LNCaP clone FGC (cell line): Measurements from ENCODE around the gene CACNA2D1.

Source experiments
- DNase-seq: peaks from one replicate; pipeline ENCODE4 v3.0.0-alpha.2; 2011; ENCODE audit warnings: low read depth
- H3K4me3 ChIP-seq: 2 replicates; pipeline ENCODE4 v1.5.1; 2011; ENCODE audit warnings: mild to moderate bottlenecking, low read depth, low read length, control low read depth
- TF ChIP-seq, protein P1 (sequence below): IDR thresholded peaks from 2 replicates; pipeline ENCODE4 v1.5.1; 2012; ENCODE audit warnings: mild to moderate bottlenecking; ENCODE audit not compliant: control insufficient read depth, insufficient read depth; ENCODE audit errors: extremely low read depth

The CACNA2D1 gene

DNA sequence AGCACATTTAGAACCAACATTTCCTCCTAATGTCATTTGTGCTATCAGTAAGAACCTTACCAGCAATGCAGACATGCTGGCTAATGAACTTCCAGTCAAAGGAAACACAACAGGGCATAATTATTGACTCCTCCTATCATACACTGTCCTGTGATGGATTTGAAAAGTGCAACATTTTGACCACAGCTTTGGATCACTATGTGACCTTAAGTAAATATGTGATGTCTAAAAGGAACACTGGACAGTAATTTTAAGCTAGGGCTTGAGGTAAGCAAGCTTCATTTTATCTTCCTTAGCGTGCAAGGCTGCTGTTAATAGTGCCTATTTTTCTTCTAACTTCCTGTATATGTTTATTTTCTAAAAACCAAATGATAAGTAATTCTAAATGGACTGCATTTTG is 433.2 kb downstream of the CACNA2D1 start:
- H3K4me3 ChIP-seq, result no peak overlapping the region
- no peak for DNase-seq
- TF ChIP-seq, protein P1, sequence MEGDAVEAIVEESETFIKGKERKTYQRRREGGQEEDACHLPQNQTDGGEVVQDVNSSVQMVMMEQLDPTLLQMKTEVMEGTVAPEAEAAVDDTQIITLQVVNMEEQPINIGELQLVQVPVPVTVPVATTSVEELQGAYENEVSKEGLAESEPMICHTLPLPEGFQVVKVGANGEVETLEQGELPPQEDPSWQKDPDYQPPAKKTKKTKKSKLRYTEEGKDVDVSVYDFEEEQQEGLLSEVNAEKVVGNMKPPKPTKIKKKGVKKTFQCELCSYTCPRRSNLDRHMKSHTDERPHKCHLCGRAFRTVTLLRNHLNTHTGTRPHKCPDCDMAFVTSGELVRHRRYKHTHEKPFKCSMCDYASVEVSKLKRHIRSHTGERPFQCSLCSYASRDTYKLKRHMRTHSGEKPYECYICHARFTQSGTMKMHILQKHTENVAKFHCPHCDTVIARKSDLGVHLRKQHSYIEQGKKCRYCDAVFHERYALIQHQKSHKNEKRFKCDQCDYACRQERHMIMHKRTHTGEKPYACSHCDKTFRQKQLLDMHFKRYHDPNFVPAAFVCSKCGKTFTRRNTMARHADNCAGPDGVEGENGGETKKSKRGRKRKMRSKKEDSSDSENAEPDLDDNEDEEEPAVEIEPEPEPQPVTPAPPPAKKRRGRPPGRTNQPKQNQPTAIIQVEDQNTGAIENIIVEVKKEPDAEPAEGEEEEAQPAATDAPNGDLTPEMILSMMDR, result no peak

DNA sequence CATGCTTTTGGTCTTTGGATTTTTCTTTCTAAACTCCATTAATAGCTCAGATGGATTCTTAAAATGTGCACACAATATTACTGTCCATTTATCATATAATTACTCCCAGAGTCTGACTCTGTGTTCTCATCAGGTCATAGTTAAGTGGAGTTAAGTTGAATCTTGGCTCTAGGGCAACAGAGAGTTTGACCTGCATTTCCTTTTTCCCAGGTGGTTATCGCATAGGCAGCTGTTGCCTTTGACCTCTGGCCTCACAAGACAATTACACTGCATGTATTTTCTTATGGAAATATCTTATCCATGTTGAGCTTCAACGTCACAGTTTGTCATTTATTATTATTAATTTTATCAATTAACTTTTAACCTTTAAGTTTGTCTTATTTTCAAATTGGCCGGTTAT is 436.3 kb downstream of the CACNA2D1 start:
- no peak for DNase-seq
- no peak overlapping the region for H3K4me3 ChIP-seq
- TF ChIP-seq, protein P1, result no peak

GRCh38 chr7:82005056-82005455 is 438.5 kb downstream of the CACNA2D1 start:
- TF ChIP-seq, protein P1, result no peak
- no peak overlapping the region for H3K4me3 ChIP-seq
- no peak for DNase-seq

DNA sequence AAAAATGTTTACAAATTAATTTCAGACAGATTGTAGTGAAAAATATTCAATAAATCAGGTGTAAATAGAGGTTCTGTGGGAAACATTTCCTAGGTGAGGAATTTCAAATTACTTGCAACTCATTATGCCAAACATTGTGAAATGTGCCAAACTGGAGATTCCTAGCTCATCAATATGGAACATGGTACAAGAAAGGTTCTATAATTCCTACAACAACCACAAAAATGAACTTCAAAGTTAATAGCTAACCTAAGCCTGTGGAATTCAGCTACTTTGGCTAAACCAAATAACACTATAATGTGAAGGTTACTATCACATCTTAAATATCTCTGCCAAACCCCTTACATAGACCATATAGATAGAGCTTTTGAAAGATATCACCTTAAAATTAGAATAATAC is 450.4 kb downstream of the CACNA2D1 start:
- DNase-seq, result no peak
- TF ChIP-seq, protein P1, result no peak
- no peak overlapping the region for H3K4me3 ChIP-seq

DNA sequence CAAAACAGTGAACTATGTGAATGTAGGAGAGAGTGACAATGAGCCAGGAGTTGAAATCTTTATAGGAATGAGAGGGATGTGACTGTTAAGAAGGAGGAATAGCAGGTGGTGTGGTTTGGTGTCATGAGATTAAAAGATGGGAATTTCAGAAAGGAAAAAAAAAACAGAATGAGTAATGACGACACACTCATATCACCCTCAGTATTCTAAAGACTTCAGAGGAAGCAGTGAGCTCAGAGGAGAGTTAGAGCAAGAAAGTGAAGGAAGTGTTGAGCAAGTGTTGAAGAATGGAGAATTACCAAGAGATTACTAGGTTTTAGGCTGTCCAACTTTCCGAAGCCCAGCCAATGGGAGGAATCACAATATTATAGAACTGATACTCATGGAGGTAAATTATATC is 453.2 kb downstream of the CACNA2D1 start:
- no peak overlapping the region for H3K4me3 ChIP-seq
- TF ChIP-seq, protein P1, result no peak
- DNase-seq, result no peak

GRCh38 chr7:81986723-81987470 is 456.7 kb downstream of the CACNA2D1 start:
- DNase-seq, result no peak
- TF ChIP-seq, protein P1, result no peak
- no peak overlapping the region for H3K4me3 ChIP-seq

GRCh38 chr7:81983406-81983805 is 460.2 kb downstream of the CACNA2D1 start:
- TF ChIP-seq, protein P1, result no peak
- no peak for DNase-seq
- no peak overlapping the region for H3K4me3 ChIP-seq
